Activated T-cell treated with anti-CD3 and anti-CD28 coated beads for 48 hours (primary cell): ENCODE measurements around the gene KYNU.
"Not testable (repeated sequence)": the region's sequence is repeated elsewhere in the genome, so short reads cannot be mapped to it uniquely, and the experiment has no call there.

Source experiments
- DNase-seq: peaks from one replicate; pipeline ENCODE4 v3.0.0-alpha.2; 2020; ENCODE audit warnings: low read depth

The KYNU gene

DNA sequence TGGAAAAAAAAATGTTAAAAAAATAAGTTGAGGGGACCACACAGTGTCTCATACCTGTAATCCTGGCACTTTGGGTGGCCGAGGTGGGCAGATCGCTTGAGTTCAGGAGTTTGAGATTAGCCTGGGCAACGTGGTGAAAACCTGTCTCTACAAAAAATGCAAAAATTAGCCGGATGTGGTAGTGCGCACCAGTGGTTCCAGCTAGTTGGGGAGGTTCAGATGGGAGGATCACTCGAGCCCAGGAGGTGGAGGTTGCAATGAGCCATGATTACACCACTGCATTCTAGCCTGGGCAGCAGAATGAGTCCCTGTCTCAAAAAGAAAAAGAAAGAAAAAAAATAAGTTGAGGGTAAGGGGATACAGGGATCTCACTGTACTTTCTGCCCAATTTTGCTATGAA is 6.1 kb upstream of the KYNU start:
- DNase-seq, result no peak

GRCh38 chr2:142872882-142873724 is 4.4 kb upstream of the KYNU start:
- DNase-seq, result no peak

DNA sequence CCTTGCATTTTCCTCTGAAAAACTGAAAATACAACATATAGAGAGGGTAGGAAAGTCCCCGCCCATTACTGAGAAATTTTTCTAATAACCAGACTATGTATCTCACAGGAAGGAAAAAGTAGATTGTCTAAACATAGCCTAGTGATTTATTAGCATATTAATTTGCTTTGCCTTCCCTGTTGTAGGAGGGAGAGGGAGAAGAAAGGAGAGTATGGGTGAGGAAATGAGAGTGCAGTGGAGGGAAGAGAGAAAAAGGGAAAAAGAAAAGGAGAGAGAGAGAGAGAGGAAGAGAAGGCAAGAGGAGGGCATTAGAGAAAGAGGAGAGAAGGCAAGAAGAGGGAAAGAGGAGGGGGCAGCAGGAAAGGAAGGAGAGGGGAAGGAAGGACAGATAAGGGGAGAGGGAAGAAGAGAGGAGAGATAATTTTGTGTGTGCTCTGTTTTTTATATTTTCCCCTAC is 3.6 kb upstream of the KYNU start:
- no peak for DNase-seq

DNA sequence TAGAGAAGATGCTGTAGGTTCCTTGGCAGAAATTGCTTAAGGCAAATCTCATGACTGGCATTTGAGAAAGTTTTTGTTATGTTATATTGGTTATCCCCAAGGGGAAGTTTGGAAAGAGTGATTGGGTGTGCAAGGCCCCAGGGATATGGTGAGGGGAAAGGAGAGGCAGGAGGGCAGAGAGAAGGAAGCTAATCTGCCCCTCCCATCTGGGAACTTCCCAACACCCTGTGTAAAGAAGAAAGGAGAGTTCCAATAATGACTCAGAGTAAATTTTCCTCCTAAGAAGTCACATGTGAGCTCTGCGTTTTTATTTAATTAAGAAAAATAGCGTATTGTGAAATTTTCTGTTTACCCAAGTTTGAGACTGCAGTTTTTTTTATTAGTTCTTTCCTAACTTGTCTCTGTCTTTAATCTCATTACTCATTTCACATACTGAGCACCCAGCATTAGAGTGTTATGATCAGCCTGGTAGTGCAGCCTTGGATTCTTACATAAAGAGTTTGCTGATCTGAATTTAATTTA is 3.1 kb upstream of the KYNU start:
- no peak for DNase-seq

DNA sequence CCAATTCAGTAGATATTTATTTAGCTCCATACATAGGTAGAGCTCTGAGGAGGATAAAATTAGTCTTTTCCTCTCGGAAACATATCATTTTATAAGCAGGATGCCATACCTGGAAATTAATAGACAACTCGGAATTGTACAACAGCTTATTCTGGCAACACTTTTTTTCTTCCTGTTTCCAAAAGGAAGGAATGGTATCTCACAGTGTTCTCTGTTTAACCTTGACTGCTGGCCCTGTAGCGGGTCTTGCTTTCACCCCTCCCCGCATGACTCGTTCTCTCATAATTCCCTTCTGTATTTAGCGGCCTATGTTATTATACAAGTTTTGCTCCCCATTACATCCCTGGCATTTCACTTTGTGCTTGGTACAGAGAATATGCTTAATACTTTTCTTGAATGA is 2.5 kb upstream of the KYNU start:
- DNase-seq, result no peak

GRCh38 chr2:142875652-142876051 is 1.8 kb upstream of the KYNU start:
- DNase-seq, result no peak

DNA sequence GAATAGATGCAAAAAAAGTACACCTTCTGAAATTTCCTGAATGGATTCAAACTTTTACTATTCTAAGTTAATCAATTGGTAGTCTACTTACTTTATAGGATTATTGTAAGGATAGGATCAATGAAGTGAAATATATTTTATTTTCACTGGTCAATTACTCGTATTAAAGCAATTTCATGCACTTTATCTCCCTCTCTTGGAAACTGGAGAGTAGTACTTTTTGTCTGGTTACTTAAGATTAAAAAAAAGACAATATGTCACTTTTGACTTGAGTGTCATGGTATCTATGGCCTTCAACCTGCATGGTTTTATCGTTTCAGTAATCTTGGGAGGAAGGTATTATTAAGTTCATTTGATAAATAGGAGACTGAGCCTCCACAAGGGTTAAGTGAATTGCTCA is 1.0 kb upstream of the KYNU start:
- no peak for DNase-seq

DNA sequence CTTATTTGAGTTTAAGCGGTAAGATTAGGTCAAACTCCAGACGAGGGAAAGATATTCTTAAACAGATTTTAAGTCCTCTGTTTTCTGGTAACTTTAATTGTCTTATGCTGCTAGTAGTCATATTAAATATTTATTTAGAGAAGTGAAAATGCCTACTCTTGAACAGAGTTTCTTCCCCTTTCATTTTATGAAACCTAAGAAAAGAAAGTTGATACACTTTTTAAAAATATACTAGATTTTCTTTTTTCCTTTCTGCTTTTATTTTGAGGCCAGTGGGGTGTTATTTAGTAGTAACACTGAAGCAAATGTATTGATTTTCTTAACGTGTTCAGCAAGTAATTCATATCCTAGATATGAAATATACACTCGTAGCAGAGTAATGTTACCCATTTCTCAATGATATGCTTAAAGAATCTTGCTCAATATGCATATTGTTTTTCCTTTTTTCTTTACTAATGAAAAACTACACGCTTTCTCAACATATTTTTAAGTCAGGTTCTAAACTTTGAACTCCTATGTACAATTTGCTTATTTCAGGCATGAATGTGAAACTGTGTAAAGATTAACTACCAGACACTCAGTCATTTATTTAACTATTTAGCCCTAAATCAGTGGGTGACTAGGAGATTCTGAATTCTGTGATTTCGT is 691 bp downstream of the KYNU start:
- DNase-seq, result no peak

DNA sequence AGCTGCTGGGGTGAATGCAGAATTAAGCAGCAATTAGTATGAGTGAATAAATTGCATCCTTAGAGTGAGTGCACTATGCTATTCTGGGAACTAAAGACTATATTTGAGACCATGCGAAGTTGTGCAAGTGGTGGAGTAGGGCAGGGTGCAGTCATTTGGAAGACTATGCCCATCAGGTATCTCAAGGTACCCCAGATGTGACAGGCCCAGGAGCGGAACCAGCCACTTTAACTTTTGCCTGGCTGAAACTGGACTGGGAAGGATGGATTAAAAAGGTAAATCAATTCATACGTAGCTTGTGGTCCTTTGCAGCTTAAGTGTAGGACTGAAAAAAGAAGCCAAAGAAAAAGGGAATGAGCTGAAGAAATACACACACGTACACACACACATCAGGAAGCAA is 1.7 kb downstream of the KYNU start:
- no peak for DNase-seq

DNA sequence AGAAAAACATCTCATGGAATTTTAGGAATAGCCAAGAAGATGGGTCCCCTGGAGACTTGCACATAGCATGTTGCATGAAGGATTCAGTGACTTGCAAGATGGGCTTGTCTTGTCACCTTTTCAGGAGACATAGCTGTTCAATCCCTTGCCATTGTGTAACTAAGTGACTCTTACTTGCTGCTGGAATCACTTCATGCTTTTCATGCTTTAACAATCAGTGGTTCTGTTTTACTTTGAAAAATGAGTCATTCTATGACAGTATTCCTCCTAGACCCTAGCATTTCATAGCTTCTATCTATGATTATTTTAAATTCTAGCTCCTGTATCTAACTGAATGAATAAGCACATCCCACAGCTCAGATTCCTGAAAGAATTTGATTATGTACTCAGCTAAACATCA is 2.8 kb downstream of the KYNU start:
- DNase-seq, result no peak

GRCh38 chr2:142881619-142882018 is 4.2 kb downstream of the KYNU start:
- no peak for DNase-seq

DNA sequence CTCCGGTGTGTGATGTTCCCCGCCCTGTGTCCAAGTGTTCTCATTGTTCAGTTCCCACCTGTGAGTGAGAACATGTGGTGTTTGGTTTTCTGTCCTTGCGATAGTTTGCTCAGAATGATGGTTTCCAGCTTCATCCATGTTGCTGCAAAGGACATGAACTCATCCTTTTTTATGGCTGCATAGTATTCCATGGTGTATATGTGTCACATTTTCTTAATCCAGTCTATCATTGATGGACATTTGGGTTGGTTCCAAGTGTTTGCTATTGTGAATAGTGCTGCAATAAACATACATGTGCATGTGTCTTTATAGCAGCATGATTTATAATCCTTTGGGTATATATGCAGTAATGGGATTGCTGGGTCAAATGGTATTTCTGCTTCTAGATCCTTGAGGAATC is 5.0 kb downstream of the KYNU start:
- DNase-seq, result not testable (repeated sequence)

DNA sequence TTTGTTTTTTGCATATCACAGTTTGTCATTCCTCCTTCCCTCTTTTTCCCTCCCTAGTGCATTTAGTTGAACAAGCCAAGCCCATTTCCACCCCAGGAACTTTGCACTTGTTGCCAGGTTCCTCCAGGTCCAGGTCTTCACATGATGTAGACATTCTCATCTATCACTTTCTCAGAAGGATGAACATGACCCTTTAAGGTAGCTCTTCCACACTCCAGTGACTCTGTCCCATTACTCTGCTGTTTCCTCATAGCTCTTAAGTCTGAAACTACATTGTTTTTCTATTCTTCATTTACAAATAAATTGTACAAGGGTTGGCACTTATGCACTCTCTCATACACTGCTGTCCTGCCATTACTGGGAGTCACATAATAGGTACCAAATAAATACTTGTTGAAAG is 6.1 kb downstream of the KYNU start:
- DNase-seq, result no peak

- no peak for DNase-seq
Observed at GRCh38 chr2:142885543-142885942, 8.1 kb downstream of the KYNU start.

GRCh38 chr2:142892715-142893114 is 15.3 kb downstream of the KYNU start:
- DNase-seq, result no peak

DNA sequence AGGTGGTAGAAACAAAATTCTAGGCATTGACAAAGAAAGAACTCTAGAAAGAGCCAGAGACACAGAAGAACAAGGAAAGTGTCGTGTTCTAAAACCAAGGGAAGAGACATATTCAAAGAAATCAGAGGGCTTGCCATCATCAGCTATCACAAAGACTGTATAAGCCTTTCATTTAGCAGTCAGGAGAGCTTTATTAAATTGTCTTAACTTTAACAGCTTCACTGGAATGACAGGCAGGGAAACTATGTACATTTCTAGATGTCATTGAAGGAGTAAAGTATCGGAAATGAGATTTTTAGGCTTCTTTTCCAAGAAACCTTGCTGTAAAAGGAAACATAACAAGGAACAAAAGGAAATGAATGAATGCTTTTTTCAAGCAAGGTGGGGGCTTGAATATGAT is 15.8 kb downstream of the KYNU start:
- DNase-seq, result no peak

DNA sequence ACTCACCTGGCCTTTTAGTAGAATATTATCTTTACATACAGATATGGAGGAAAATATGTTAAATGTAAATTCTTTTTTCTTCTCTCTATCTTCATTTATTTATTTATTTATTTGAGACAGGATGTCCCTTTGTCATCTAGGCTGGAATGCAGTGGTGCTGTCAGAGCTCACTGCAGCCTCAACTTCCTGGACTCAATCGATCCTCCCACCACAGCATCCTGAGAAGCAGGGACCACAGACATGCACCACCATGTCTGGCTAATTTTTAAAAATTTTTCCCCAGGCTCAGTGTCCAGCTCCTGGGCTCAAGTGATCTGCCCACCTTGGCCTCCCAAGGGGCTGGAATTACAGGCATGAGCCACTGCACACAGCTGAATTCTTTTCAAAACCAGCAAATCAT is 20.3 kb downstream of the KYNU start:
- no peak for DNase-seq

DNA sequence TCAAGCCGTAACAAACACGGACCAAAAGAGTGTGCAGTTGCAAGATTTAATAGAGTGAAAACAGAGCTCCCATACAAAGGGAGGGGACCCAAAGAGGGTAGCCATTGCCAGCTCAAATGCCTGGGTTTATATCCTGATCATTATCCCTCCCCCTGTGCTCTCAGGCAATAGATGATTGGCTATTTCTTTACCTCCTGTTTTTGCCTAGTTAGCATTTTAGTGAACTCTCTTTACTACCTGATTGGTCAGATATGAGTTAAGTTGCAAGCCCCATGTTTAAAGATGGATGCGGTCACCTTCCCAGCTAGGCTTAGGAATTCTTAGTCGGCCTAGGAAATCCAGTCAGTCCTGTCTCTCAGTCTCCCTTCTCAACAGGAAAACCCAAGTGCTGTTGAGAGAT is 22.9 kb downstream of the KYNU start:
- DNase-seq, result not testable (repeated sequence)

DNA sequence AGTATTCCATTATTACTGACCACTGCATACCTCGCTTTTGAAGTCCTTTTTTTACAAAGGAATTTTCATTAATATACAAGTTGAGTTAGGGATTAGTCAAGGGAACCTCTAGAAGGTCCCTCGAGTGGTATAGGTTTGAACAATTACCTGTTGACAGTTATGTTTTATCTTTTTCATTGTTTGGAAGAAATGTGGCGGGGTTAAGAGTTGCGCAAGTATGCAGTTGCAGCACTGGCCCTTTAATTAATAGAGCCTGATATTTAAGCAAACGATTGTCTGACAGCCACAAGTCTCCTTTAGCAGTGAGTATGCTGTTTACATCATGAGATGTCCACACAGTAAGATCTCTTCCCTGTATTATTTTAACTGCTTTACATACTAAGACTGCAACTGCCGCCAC is 24.3 kb downstream of the KYNU start:
- DNase-seq, result no peak

- DNase-seq, result not testable (repeated sequence)
Observed at GRCh38 chr2:142903726-142904125, 26.3 kb downstream of the KYNU start.

DNA sequence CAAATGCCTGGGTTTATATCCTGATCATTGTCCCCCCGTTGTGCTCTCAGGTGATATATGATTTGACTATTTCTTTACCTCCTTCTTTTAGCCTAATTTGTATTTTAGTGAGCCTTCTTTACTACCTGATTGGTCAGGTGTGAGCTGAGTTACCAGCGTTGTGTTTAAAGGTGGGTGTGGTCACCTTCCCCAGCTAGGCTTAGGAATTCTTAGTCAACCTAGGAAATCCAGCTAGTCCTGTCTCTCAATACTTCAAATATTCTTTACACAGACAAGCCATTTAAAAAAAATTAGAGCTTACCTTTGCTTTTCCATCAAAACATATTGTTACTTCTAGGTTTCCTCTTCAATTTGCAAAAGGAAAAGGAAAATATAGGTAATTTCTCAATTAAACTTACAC is 30.2 kb downstream of the KYNU start:
- no peak for DNase-seq

GRCh38 chr2:142914507-142915313 is 37.2 kb downstream of the KYNU start:
- no peak for DNase-seq

- no peak for DNase-seq
Observed at GRCh38 chr2:142915502-142915901, 38.0 kb downstream of the KYNU start.
